GM15510 (cell line): ENCODE results near the gene GABRG3.

Source experiments
- POLR2A ChIP-seq: IDR thresholded peaks from 3 replicates; pipeline ENCODE4 v1.6.1; 2011; ENCODE audit warnings: borderline replicate concordance; ENCODE audit not compliant: insufficient read length; ENCODE audit errors: extremely low read depth

The GABRG3 gene

GRCh38 chr15:26971271-26972018 is 464 bp downstream of the GABRG3 start:
- TF ChIP-seq POLR2A = no peak

- TF ChIP-seq POLR2A = no peak
Observed at GRCh38 chr15:26972636-26973035, 1.7 kb downstream of the GABRG3 start.

- TF ChIP-seq POLR2A = no peak
Observed at GRCh38 chr15:26974120-26974780, 3.3 kb downstream of the GABRG3 start.

- no peak for TF ChIP-seq POLR2A
Observed at GRCh38 chr15:26981492-26981891, 10.5 kb downstream of the GABRG3 start.

GRCh38 chr15:26983822-26984221 is 12.8 kb downstream of the GABRG3 start:
- TF ChIP-seq POLR2A = no peak

- TF ChIP-seq POLR2A = no peak
Observed at GRCh38 chr15:26985050-26985449, 14.1 kb downstream of the GABRG3 start.

- TF ChIP-seq POLR2A = no peak
Observed at GRCh38 chr15:26996250-26996649, 25.3 kb downstream of the GABRG3 start.

GRCh38 chr15:27017168-27017809 is 46.3 kb downstream of the GABRG3 start:
- no peak for TF ChIP-seq POLR2A

GRCh38 chr15:27019687-27020086 is 48.7 kb downstream of the GABRG3 start:
- TF ChIP-seq POLR2A = no peak

GRCh38 chr15:27025481-27025966 is 54.5 kb downstream of the GABRG3 start:
- no peak for TF ChIP-seq POLR2A

- no peak for TF ChIP-seq POLR2A
Observed at GRCh38 chr15:27027229-27027628, 56.2 kb downstream of the GABRG3 start.

- TF ChIP-seq POLR2A = no peak
Observed at GRCh38 chr15:27028858-27029477, 58.0 kb downstream of the GABRG3 start.

GRCh38 chr15:27036210-27036609 is 65.2 kb downstream of the GABRG3 start:
- no peak for TF ChIP-seq POLR2A

GRCh38 chr15:27037501-27037900 is 66.5 kb downstream of the GABRG3 start:
- no peak for TF ChIP-seq POLR2A

GRCh38 chr15:27039152-27039551 is 68.2 kb downstream of the GABRG3 start:
- no peak for TF ChIP-seq POLR2A

GRCh38 chr15:27042230-27042629 is 71.2 kb downstream of the GABRG3 start:
- TF ChIP-seq POLR2A = no peak

- TF ChIP-seq POLR2A = no peak
Observed at GRCh38 chr15:27042646-27043045, 71.7 kb downstream of the GABRG3 start.
